GM21515 (cell line): ENCODE data around the gene GGT7.
"Not testable (repeated sequence)": the region's sequence is repeated elsewhere in the genome, so short reads cannot be mapped to it uniquely, and the experiment has no call there.

Experiments
- ATAC-seq: cut with Tn5 transposase; IDR thresholded peaks from one replicate; pipeline ENCODE4 v1.9.1; 2021; ENCODE audit not compliant: unreplicated experiment

Gene GGT7, protein sequence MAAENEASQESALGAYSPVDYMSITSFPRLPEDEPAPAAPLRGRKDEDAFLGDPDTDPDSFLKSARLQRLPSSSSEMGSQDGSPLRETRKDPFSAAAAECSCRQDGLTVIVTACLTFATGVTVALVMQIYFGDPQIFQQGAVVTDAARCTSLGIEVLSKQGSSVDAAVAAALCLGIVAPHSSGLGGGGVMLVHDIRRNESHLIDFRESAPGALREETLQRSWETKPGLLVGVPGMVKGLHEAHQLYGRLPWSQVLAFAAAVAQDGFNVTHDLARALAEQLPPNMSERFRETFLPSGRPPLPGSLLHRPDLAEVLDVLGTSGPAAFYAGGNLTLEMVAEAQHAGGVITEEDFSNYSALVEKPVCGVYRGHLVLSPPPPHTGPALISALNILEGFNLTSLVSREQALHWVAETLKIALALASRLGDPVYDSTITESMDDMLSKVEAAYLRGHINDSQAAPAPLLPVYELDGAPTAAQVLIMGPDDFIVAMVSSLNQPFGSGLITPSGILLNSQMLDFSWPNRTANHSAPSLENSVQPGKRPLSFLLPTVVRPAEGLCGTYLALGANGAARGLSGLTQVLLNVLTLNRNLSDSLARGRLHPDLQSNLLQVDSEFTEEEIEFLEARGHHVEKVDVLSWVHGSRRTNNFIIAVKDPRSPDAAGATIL

DNA sequence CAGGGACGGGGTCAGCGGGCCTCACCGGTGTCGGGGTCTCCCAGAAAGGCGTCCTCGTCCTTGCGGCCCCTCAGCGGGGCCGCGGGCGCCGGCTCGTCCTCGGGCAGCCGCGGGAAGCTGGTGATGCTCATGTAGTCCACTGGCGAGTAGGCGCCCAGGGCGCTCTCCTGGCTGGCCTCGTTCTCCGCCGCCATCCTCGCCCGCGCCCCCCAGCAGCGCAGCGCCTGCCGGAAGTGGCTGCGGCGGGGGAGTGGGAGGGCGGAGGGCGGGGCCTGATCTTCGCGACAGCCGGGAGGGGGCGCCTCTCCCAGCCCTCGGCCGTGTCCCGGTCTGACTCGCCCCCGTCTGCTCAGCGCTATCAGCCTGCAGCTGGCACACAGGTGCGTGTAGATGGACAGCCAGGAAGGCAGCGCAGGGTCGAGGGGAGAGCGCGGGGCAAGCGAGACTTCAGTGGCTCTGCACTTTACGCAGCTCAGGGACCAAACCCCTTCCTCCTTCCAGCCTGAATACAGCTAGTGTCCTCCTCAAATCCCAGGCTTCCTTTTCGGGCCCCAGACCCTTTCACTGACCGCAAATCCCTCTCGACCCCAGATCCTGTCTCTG, at the start of gene GGT7:
GGT7 (minus strand) TSS at position 235 of the 603 bp plus-strand sequence; CDS start at position 194, 41 bp downstream.
- no peak for ATAC-seq

DNA sequence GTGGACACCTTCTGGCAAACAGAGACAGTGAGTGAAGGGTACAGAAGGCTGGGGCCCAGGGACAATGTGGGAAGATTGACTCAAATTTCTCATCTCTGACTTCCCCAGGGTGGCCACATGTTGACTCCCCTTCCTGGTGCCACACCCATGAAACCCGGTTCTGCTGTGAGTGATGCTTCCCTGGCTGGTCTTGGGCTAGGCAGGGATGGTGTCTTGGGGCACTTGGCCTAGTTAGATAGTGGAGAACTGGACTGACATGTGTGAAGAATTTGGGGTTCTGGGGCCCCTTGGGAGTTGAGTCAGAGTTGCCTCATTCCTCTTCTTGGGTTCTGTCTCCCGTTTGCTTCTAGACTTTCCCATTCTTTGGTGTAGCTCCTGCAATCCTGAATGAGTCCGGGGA, 48.8 kb upstream of the GGT7 start:
- no peak for ATAC-seq

DNA sequence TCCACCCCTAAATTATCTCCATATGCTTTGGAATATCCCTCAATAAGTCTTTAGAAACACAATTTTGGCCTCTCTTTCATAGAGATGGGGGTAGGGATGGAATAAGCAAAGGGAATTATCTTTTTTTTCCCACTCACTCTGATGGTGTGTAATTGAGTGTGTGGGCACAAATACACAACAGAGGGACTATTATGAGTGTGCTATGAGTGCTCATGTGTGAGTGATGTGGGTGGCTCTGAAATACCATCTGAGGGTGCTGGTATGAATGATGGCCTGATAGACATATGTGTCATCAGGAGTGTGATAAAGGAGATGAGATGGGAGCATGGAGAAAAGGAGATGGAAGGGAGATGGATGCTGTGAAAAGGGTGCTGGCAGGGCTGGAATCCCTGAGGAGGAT, 47.4 kb upstream of the GGT7 start:
- no peak for ATAC-seq

DNA sequence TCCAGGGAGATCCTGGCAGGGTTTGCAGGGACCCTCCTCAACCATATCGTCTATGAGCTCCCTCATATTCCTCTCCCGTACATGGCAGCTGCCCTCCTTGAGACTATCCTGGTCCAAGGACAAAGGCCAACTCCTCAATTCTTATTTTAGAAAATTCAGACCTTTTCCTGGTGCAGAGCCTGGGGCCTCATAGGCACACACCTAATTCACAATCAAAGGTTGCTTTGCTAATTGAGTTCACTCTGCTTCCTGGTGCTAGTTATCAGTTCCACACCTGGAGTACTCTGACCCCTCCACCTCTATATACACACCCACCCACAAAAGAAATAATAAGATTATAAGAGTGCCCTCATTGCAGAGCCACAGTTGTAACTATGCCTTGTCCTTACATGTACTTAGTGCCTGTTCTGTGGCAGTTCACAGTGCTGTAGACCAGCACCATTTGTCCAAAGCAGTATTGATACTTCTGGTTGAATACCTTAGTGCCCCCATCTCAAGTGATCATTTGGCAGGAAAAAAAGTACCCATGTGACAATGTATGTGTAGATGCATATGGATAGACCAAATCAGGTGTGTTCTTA, 44.2 kb upstream of the GGT7 start:
- no peak for ATAC-seq

DNA sequence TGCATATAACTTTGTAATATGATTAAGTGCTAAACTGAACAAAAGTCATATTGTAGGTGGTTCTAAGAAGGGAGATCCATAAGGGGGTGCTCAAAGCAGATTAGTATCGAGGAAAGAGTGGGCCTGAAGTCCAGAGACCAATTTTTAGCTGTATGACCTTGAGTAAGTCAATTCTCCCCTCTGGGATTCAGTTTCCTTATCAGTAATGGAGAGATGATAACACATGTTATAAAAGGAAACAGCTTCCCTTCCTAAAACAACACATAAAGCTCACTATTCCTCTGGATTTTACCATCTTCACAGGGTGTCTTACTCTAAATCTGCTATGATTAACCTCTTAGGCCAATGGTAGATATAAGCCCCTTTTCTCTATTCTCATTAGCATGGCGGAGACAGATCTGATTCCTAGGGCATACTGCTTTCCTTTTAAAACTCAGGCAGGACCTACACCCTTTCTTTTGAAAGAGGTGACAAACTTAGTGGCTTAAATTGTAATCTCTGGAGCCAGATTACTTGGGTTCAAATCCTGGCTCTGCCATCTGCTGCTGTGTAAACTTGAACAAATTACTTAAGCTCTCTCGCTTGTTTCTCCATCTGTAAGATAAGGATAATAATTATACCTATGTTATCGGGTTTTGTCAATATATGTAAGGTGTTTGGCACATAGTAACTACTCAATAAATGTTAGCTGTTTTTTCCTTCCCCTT, 43.2 kb upstream of the GGT7 start:
- ATAC-seq: no peak

DNA sequence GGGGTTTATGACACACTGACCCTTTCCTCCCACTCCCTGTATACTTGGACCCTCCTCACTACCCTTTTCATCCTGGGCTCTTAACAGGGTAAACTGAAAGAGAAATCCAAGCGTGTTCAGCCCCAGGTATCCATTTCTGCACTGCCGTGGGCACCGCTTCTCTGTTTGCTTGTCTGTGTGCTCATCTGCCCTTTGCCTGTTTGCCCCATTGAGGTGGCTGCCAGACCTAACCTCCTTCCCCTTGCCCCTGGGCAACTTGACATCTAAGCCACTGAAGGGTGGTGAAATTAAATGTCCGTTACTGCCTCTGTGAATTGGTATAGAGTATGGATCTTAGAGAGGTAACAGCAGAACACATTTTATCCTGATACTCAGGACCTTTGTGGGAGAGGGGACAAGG, 42.5 kb upstream of the GGT7 start:
- ATAC-seq: no peak

DNA sequence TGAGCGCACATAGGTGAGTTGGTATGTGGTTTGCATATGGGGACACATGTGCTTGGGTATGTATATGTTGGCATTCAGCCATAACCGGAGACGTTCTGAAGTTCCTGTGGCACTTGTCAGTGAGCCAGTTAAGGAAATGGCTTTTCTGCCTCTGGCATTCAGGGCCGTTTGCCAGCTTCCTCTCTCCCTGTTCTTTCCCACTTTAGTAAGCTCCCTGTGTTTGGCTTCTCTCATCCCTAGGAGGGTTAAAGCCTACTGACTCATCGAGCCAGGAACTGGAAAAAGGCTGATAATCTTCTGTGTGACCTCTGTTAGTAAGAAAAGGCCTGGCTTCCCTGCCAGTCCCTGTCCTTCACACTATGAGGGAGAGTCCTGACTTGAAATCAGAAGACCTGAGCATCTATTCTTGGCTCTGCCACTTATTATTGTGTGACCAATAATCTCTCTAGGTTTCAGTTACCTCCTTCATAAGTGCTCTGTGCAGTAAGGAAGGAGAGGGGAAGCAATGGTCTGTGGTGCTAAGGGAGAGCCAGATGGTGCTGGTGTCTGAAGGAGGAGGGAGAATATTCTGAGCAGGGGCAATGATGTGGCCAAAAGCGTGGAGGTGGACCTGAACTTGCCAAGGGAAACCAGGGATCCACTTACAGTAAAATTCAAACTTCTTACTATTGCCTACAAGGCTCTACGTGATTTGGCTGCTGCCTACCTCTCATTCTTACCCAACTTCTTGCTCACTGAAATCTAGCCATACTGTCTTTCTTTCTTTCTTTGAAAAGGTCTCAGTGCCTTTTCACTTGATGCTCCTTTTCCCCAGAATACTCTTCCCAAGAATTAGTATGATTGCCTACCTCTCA, 35.2 kb upstream of the GGT7 start:
- no peak for ATAC-seq

DNA sequence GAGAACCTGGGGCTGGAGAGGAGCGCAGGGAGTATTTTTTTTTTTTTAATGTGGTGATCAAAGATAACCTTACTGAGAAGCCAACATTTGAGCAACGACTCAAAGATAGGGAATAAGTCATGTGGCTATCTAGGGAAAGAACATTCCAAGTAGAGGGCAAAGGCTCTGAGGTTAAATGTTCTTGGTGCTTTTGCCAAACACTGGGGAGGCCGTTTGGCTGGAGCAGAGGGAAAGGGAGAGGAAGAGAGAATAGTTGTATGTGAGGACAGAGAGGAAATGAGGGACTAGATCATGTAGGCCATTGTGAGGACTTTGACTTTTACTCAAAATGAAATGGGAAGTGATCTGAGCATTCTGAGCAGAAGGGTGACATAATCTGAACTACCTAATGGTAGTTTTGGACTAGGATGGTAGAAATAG, 31.6 kb upstream of the GGT7 start:
- no peak for ATAC-seq

DNA sequence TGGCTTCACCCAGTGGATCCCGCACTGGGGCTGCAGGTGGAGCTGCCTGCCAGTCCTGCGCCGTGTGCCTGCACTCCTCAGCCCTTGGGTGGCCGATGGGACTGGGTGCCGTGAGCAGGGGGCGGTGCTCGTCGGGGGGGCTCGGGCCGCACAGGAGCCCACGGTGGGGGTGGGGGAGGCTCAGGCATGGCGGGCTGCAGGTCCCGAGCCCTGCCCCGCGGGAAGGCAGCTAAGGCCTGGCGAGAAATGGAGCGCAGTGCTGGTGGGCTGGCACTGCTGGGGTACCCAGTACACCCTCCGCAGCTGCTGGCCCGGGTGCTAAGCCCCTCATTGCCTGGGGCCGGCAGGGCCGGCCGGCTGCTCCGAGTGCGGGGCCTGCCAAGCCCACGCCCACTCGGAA, 26.1 kb upstream of the GGT7 start:
- ATAC-seq: not testable (repeated sequence)

DNA sequence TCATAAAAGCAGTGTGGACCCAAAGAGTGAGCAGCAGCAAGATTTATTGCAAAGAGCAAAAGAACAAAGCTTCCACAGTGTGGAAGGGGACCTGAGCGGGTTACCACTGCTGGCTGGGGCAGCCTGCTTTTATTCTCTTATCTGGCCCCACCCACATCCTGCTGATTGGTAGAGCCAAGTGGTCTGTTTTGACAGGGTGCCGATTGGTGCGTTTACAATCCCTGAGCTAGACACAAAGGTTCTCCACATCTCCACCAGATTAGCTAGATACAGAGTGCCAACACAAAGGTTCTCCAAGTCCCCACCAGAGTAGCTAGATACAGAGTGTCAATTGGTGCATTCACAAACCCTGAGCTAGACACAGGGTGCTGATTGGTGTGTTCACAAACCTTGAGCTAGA, 25.5 kb upstream of the GGT7 start:
- ATAC-seq: not testable (repeated sequence)

DNA sequence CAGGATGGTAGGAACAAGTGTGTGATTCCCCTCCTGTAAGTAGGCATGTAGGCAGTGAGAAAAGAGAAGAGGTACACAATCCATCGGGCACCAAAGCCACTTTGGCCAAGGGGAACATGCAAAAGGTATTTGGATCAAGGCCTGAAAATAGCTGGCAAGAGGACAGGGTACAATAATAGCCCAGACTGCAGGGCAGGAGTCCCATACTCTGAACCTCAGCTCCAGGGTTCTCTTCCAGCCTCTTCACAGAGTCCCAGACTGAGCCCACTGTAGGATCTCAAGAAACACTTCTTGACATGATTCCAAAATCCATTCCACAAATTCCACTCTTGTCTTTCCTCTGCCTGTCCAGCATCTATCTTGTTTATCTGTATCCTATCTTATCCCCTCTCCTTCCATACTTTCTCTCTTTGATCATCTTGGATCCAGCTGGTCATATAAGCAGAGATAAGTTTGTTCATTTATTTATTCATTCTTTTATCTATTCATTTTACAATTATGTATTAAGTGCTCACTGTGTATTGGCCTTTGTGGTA, 23.5 kb upstream of the GGT7 start:
- ATAC-seq: no peak

DNA sequence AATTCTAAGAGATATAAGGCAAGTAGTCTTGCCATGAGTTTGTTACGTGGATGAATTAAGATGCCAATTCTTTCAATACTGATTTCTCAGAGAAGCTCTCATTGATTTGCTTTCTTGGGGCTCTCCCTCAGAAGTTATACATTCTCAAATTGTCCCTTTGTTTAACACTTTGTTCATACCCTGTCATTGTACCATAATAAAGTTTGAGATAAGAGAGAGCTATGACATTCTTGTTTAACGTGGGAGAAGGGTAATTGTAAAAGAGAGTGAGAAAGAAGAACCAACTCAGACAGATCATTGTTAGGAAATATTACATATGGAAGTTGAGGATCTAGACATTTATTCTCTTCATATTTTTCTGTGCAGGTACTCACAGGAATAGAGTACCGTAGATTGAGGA, 22.8 kb upstream of the GGT7 start:
- ATAC-seq: no peak

DNA sequence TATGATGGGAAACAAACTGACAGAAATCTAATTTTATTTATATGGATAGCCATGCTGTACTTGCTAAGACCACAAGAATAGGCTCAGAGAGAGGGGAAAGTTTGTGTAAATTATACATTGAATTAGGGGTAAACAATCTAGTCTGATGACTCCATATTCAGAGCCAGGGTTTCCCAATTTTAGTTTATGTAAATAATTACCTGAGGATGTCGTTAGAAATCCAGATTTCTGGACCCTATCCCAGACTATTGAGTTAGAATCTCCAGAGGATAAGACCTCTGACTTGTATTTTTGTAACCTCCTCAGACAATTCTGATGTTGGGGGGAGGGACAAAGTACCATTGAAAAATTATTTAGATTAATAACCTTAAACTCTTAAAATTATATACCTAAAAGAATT, 22.1 kb upstream of the GGT7 start:
- ATAC-seq: no peak

DNA sequence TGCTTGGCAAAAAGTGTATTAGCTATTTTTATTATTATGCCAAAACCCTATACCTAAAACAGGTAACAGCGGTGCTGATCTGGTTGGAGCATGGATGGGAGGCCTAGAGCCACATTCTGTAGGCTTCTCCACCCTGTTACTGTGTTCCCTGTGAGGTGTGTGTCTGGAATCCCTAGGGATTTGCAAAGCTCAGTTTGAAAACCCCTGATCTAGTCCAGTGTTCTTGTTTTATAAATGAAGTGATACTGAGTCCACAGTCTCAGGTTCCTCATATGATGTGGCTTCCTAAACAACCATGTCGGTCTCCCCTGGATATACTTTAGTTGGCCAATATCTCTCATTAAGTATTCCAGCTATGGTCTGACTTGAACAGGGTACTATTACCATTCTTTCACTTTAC, 20.0 kb upstream of the GGT7 start:
- ATAC-seq: no peak

DNA sequence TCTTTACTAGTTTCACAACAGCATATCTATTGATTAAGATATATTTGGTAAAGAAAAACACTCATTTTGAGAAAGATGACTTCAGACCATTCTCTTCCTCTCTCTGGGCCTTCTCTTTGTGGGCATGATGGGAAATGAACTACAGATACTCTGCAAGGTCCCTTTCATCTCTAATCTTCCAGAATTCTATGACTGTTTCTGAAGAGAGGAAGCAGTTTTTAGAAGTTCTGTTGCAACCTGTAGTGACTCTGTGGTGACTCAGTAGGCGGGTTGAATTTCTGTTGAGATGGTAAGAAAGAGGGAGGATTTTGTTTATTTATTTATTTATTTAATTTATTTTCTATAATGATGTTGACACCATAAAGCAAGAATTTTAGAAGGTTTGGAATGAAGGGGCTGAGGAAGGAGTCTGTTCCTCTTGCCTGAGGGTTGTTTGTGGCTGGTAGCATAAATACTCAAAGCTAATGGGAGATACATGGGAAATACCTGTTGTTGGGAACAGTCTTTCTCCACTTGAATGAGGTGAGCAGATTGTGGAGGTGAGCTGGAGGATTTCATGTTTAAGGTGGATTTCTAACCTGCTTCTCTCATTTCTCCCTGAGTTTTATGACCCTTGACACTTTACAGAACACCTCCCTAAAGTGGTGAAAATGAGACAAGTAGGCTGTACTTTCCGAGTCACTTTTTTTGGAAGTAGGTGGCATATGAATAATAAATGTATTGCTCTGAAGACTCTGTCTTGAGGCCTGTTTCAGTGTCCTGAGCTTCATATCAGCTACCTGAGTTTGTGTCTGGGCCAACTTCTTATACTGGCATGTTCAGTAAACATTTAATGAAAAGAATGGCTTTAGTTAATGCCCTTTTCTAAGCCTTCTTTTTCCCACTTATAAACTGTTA, 18.8 kb upstream of the GGT7 start:
- ATAC-seq: no peak

DNA sequence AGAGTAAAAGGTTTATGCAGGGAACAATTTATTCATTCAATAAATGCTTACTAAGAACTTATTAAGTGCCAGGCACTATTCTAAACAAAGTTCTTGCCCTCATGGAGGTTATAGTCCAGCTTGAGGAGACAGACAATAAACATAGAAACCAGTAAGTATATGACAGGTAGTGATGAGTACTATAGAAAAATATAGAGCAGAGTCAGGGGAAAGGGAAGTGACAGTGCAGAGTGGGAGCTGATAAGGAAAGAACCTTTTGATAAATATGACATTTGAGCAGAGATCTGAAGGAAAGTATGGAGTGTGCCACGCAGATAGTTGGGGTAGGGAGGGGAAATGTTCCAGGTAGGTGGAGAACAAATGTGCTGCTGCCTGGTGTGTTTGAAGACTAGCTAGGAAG, 15.8 kb upstream of the GGT7 start:
- no peak for ATAC-seq

DNA sequence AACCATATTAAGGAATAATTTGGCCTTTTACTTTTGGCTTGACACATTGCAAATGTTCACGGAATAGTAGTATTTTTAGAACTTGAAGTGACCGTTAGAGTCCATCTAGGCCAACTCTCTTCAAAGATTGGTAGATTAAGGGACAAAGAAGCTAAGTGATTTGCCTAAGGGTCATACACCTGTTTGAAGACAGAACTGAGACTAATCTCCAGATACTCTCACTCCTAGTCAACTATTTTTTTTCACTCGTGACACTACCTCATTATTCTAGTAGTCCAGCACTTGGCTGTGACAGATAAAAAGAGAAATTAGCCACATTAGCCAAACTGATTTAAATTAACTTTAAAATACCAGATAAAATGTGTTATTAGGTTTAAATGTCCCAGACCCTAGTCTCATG, 14.4 kb upstream of the GGT7 start:
- ATAC-seq: no peak

DNA sequence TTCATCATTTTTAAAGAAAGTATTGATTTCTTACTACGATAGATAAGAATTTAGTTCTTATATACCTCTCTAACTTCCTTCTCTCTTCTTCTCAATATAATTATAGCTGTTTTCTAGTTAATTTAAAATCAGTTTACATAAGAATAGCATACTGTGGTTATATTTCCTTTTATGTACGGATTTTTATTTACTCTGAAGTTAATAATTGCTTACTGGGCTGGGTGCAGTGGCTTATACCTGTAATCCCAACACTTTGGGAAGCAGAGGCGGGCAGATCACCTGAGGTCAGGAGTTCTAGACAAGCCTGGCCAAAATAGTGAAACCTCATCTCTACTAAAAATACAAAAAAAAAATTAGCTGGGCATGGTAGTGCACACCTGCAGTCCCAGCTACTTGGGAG, 13.5 kb upstream of the GGT7 start:
- no peak for ATAC-seq

DNA sequence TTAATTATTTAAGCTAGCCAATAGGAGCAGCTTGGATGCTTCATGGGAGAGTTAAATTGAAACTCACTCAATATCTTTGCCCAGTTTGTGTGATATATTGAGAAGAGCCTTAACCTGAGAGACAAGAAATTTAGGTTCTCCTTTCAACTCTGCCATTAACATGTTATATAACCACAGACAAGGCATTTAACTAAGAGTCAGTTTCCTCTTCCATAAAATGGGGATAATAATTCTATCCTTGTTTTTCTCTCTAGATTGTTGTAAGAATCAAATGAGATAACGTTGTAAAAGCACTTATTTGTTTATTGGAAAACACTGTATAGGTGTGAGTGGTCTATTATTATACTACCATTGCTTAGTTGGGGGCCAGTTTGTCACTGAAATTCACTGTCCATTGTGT, 11.6 kb upstream of the GGT7 start:
- ATAC-seq: no peak
